Measurements from ENCODE around the gene TBCEL. TPM values are rescaled to one million over a fixed set of nuclear protein-coding genes. Genes with fewer than 3 reads are reported as not detected.
"Not testable (repeated sequence)": the region's sequence is repeated elsewhere in the genome, so short reads cannot be mapped to it uniquely, and the experiment has no call there.

TBCEL gene
- total RNA-seq, 1 donor from 2014 or later: 9.2 TPM

- intact Hi-C loops (cut with micrococcal nuclease): no loop called here
- H3K9me3 Mint-ChIP-seq: no peaks in the 10 kb centered on the region
- H3K36me3 Mint-ChIP-seq (ENCODE audit: low read depth): no peaks in the 10 kb centered on the region
- no peak for DNase-seq (ENCODE audit: low spot score)
- no peaks in the 10 kb centered on the region for H3K4me1 Mint-ChIP-seq (ENCODE audit: low read depth)
- no peak overlapping the region for H3K4me3 Mint-ChIP-seq (ENCODE audit: low read depth)
- H3K27me3 Mint-ChIP-seq (ENCODE audit: low read depth): peaks cover 7% of the 10 kb centered on the region
- H3K27ac Mint-ChIP-seq: no peak overlapping the region
These were observed 81.7 kb downstream of the TBCEL start for GRCh38 chr11:121105481-121106195.

GRCh38 chr11:121106812-121107211 lies 82.9 kb downstream of the TBCEL start:
- intact Hi-C loops (cut with micrococcal nuclease): no loop called here
- no peak for DNase-seq (ENCODE audit: low spot score)
- Mint-ChIP-seq H3K9me3 (no peaks in the 10 kb centered on the region), H3K36me3 (ENCODE audit: low read depth) (no peaks in the 10 kb centered on the region), H3K27ac (no peak overlapping the region), H3K4me3 (ENCODE audit: low read depth) (no peak overlapping the region), H3K4me1 (ENCODE audit: low read depth) (no peaks in the 10 kb centered on the region), H3K27me3 (ENCODE audit: low read depth) (peaks cover 12% of the 10 kb centered on the region)

- Mint-ChIP-seq H3K27ac (no peak overlapping the region), H3K36me3 (ENCODE audit: low read depth) (no peaks in the 10 kb centered on the region), H3K4me1 (ENCODE audit: low read depth) (no peaks in the 10 kb centered on the region), H3K27me3 (ENCODE audit: low read depth) (peaks cover 18% of the 10 kb centered on the region), H3K4me3 (ENCODE audit: low read depth) (no peak overlapping the region), H3K9me3 (no peaks in the 10 kb centered on the region)
- intact Hi-C loops (cut with micrococcal nuclease): no loop called here
- DNase-seq (ENCODE audit: low spot score): no peak
These were observed 84.5 kb downstream of the TBCEL start for GRCh38 chr11:121108413-121108812.

- Mint-ChIP-seq H3K36me3 (ENCODE audit: low read depth) (no peaks in the 10 kb centered on the region), H3K4me3 (ENCODE audit: low read depth) (no peak overlapping the region), H3K9me3 (no peaks in the 10 kb centered on the region), H3K4me1 (ENCODE audit: low read depth) (no peaks in the 10 kb centered on the region), H3K27ac (no peak overlapping the region), H3K27me3 (ENCODE audit: low read depth) (peaks cover 18% of the 10 kb centered on the region)
- DNase-seq (ENCODE audit: low spot score): no peak
- intact Hi-C loops (cut with micrococcal nuclease): no loop called here
These were observed 85.6 kb downstream of the TBCEL start for GRCh38 chr11:121109471-121109870.

- intact Hi-C loops (cut with micrococcal nuclease): loop anchor here (10.0 kb wide), 1 partner anchor 175 kb away; no protein-coding TSS in a partner anchor
These were observed 86.1 kb downstream of the TBCEL start for GRCh38 chr11:121109916-121110586.

GRCh38 chr11:121110871-121111724 lies 87.2 kb downstream of the TBCEL start:
- no peak overlapping the region for H3K27ac Mint-ChIP-seq
- no peak overlapping the region for H3K4me3 Mint-ChIP-seq (ENCODE audit: low read depth)
- H3K9me3 Mint-ChIP-seq: no peaks in the 10 kb centered on the region
- H3K27me3 Mint-ChIP-seq (ENCODE audit: low read depth): peaks cover 22% of the 10 kb centered on the region
- intact Hi-C loops (cut with micrococcal nuclease): loop anchor here (10.0 kb wide), 1 partner anchor 176 kb away; no protein-coding TSS in a partner anchor
- no peaks in the 10 kb centered on the region for H3K36me3 Mint-ChIP-seq (ENCODE audit: low read depth)
- DNase-seq (ENCODE audit: low spot score): no peak
- no peaks in the 10 kb centered on the region for H3K4me1 Mint-ChIP-seq (ENCODE audit: low read depth)

More at GRCh38 chr11:121109916-121110586, 86.1 kb downstream of the TBCEL start:
- Mint-ChIP-seq H3K4me1 (ENCODE audit: low read depth) (no peaks in the 10 kb centered on the region), H3K27ac (no peak overlapping the region), H3K27me3 (ENCODE audit: low read depth) (peaks cover 19% of the 10 kb centered on the region), H3K4me3 (ENCODE audit: low read depth) (no peak overlapping the region), H3K9me3 (no peaks in the 10 kb centered on the region), H3K36me3 (ENCODE audit: low read depth) (no peaks in the 10 kb centered on the region)
- DNase-seq (ENCODE audit: low spot score): no peak

- H3K4me1 Mint-ChIP-seq (ENCODE audit: low read depth): no peaks in the 10 kb centered on the region
These were observed 88.9 kb downstream of the TBCEL start for GRCh38 chr11:121112498-121113455.

GRCh38 chr11:121113611-121114010 lies 89.7 kb downstream of the TBCEL start:
- intact Hi-C loops (cut with micrococcal nuclease): loop anchor here (10.0 kb wide), 1 partner anchor 179 kb away; no protein-coding TSS in a partner anchor
- H3K36me3 Mint-ChIP-seq (ENCODE audit: low read depth): no peaks in the 10 kb centered on the region

More at GRCh38 chr11:121112498-121113455, 88.9 kb downstream of the TBCEL start:
- no peak overlapping the region for H3K27ac Mint-ChIP-seq
- DNase-seq (ENCODE audit: low spot score): no peak
- no peaks in the 10 kb centered on the region for H3K36me3 Mint-ChIP-seq (ENCODE audit: low read depth)
- no peaks in the 10 kb centered on the region for H3K9me3 Mint-ChIP-seq
- intact Hi-C loops (cut with micrococcal nuclease): loop anchor here (10.0 kb wide), 1 partner anchor 178 kb away; no protein-coding TSS in a partner anchor
- peaks cover 25% of the 10 kb centered on the region for H3K27me3 Mint-ChIP-seq (ENCODE audit: low read depth)
- H3K4me3 Mint-ChIP-seq (ENCODE audit: low read depth): no peak overlapping the region

GRCh38 chr11:121115024-121115423 lies 91.1 kb downstream of the TBCEL start:
- intact Hi-C loops (cut with micrococcal nuclease): loop anchor here (10.0 kb wide), 1 partner anchor 180 kb away; no protein-coding TSS in a partner anchor
- DNase-seq (ENCODE audit: low spot score); H3K4me3 Mint-ChIP-seq (ENCODE audit: low read depth); H3K9me3 Mint-ChIP-seq; H3K27ac Mint-ChIP-seq; H3K36me3 Mint-ChIP-seq (ENCODE audit: low read depth); H3K4me1 Mint-ChIP-seq (ENCODE audit: low read depth): not testable (repeated sequence)
- peaks cover 23% of the 10 kb centered on the region for H3K27me3 Mint-ChIP-seq (ENCODE audit: low read depth)

More at GRCh38 chr11:121113611-121114010, 89.7 kb downstream of the TBCEL start:
- no peak overlapping the region for H3K27ac Mint-ChIP-seq
- DNase-seq (ENCODE audit: low spot score): no peak
- no peaks in the 10 kb centered on the region for H3K9me3 Mint-ChIP-seq
- H3K4me3 Mint-ChIP-seq (ENCODE audit: low read depth): no peak overlapping the region
- no peaks in the 10 kb centered on the region for H3K4me1 Mint-ChIP-seq (ENCODE audit: low read depth)
- peaks cover 25% of the 10 kb centered on the region for H3K27me3 Mint-ChIP-seq (ENCODE audit: low read depth)

- intact Hi-C loops (cut with micrococcal nuclease): loop anchor here (10.0 kb wide), 1 partner anchor 183 kb away; no protein-coding TSS in a partner anchor
These were observed 93.9 kb downstream of the TBCEL start for GRCh38 chr11:121117788-121118187.

GRCh38 chr11:121119440-121119839 lies 95.5 kb downstream of the TBCEL start:
- Mint-ChIP-seq H3K4me3 (ENCODE audit: low read depth) (no peak overlapping the region), H3K27ac (no peak overlapping the region), H3K27me3 (ENCODE audit: low read depth) (peaks cover 7% of the 10 kb centered on the region), H3K36me3 (ENCODE audit: low read depth) (no peaks in the 10 kb centered on the region), H3K9me3 (peaks cover 7% of the 10 kb centered on the region), H3K4me1 (ENCODE audit: low read depth) (no peaks in the 10 kb centered on the region)
- no peak for DNase-seq (ENCODE audit: low spot score)
- intact Hi-C loops (cut with micrococcal nuclease): loop anchor here (10.0 kb wide), 1 partner anchor 185 kb away; no protein-coding TSS in a partner anchor

More at GRCh38 chr11:121117788-121118187, 93.9 kb downstream of the TBCEL start:
- DNase-seq (ENCODE audit: low spot score): no peak
- H3K27me3 Mint-ChIP-seq (ENCODE audit: low read depth): peaks cover 8% of the 10 kb centered on the region
- no peak overlapping the region for H3K27ac Mint-ChIP-seq
- H3K4me3 Mint-ChIP-seq (ENCODE audit: low read depth): no peak overlapping the region
- no peaks in the 10 kb centered on the region for H3K9me3 Mint-ChIP-seq
- no peaks in the 10 kb centered on the region for H3K36me3 Mint-ChIP-seq (ENCODE audit: low read depth)
- H3K4me1 Mint-ChIP-seq (ENCODE audit: low read depth): no peaks in the 10 kb centered on the region

Measured in activated T-helper 2 cell treated with anti-CD3 and anti-CD28 coated beads, Interferon-gamma antibody, Interleukin-2, Interleukin-4, amounts not matched to agents 10 μg/mL and 5 μg/mL and 100 μg/mL, durations not matched to agents 14 hours and 24 hours and 36 hours (primary cell).